ENCODE measurements around the gene PRPSAP2. TPM values are rescaled to one million over a fixed set of nuclear protein-coding genes. Genes with fewer than 3 reads are reported as not detected.

Gene PRPSAP2
- total and polyA plus RNA-seq, 2 of the 8 experiments (the other 6 are each of a cell fraction or from before 2014, with no cell fraction given): 28.7 to 50.5 TPM

GRCh38 chr17:18961634-18962493 is 103.9 kb downstream of the PRPSAP2 start:
- H3K23ac ChIP-seq (ENCODE audit: insufficient read length): no peak overlapping the region
- no peak overlapping the region for H3K4me2 ChIP-seq (ENCODE audit: insufficient read depth in 1 of 2, low read depth in 2 of 2, low read length in 2 of 2)
- CTCF ChIA-PET (ENCODE audit: partially characterized antibody): interaction anchor here (0.6 to 4.1 kb wide), 29 partner anchors 7 to 103 kb away, joined by 3 to 49 read pairs (median 6); partner anchors contain the start of gene SLC5A10
- POLR2A ChIA-PET (ENCODE audit: partially characterized antibody): interaction anchor here (1.1 to 1.7 kb wide), 2 partner anchors 40 to 63 kb away, joined by 3 to 5 read pairs; no protein-coding TSS in a partner anchor
- no peak overlapping the region for H2BK20ac ChIP-seq (ENCODE audit: low read length)
- no peak overlapping the region for H2AK5ac ChIP-seq (ENCODE audit: low read depth, low read length)
- H4K8ac ChIP-seq (ENCODE audit: extremely low read depth, insufficient read depth, low read length): no peak overlapping the region
- FAIRE-seq (no peak), DNase-seq (ENCODE audit: low read depth in 1 of 2, low spot score in 2 of 2) (no peak)
- H2BK5ac ChIP-seq (ENCODE audit: low read depth, low read length): no peak overlapping the region
- H3K27me3 ChIP-seq (replicated peaks in 1 of 4; ENCODE audit: control insufficient read depth in 3 of 4, extremely low read depth in 1 of 4, insufficient read depth in 3 of 4, low read length in 3 of 4): no peaks in the 10 kb centered on the region
- H3K9me3 ChIP-seq (ENCODE audit: insufficient read depth in 2 of 2, low read depth in 1 of 2, low read length in 1 of 2): no peaks in the 10 kb centered on the region
- no peak overlapping the region for H3K9ac ChIP-seq (replicated peaks in 1 of 4; ENCODE audit: extremely low read depth in 1 of 4, low read depth in 3 of 4, low read length in 3 of 4)
- WGBS, 2 experiments (ENCODE audit: extremely low coverage in 1 of 2, insufficient coverage in 1 of 2, insufficient read length in 1 of 2, insufficient replicate concordance in 2 of 2, low coverage in 1 of 2, low lambda C conversion rate in 2 of 2, missing lambda C conversion rate in 1 of 2): 83% methylated on average over 14 of the region's 16 CpGs; no CpG with 5 or more reads in 1 of the 2 experiments
- no peaks in the 10 kb centered on the region for H3K79me1 ChIP-seq (ENCODE audit: low read depth, low read length)
- H3K4me3 ChIP-seq (ENCODE audit: extremely low read depth in 1 of 4, insufficient read depth in 2 of 4, low read depth in 3 of 4, low read length in 4 of 4): no peak overlapping the region
- H4K5ac ChIP-seq (ENCODE audit: insufficient read length, low read depth, low read length): no peak overlapping the region
- H2BK15ac ChIP-seq (ENCODE audit: low read length): no peak overlapping the region
- no peak overlapping the region for H3K4ac ChIP-seq (replicated peaks; ENCODE audit: insufficient read length, low read depth, low read length)
- no peak overlapping the region for H2BK12ac ChIP-seq (ENCODE audit: low read depth, low read length)
- H3K79me2 ChIP-seq (ENCODE audit: control insufficient read depth in 1 of 2, insufficient read depth in 2 of 2, low read length in 2 of 2): no peaks in the 10 kb centered on the region
- no peaks in the 10 kb centered on the region for H4K20me1 ChIP-seq (replicated peaks in 1 of 2; ENCODE audit: control insufficient read depth in 1 of 2, insufficient read depth in 2 of 2, low read length in 2 of 2)
- H3K23me2 ChIP-seq (ENCODE audit: low read depth, low read length): no peaks in the 10 kb centered on the region
- H3K4me1 ChIP-seq (replicated peaks in 1 of 4; ENCODE audit: control insufficient read depth in 3 of 4, insufficient read depth in 4 of 4, low read length in 3 of 4): peaks cover 0 to 5% (median 0%) of the 10 kb centered on the region in 4 experiments; a peak in 3 of 7 replicates
- no peak overlapping the region for H3K56ac ChIP-seq (replicated peaks; ENCODE audit: insufficient read length, low read depth, low read length)
- TF ChIP-seq BRCA1 (IDR thresholded peaks at IDR 0.05; ENCODE audit: low read depth, low read length) (no peak), TAF7 (optimal IDR thresholded peaks at IDR 0.05; ENCODE audit: borderline replicate concordance, low read depth, low read length) (no peak), SP1 (IDR thresholded peaks at IDR 0.05; ENCODE audit: low read depth, low read length) (no peak)
- H3K36me3 ChIP-seq (ENCODE audit: control insufficient read depth in 2 of 4, insufficient read depth in 4 of 4, low read length in 3 of 4): no peaks in the 10 kb centered on the region
- no peak overlapping the region for H4K91ac ChIP-seq (replicated peaks; ENCODE audit: insufficient read length, low read length)
- 0 out of 2 replicates have a peak overlapping the region, but pooled peaks have one; percentile 51 for H2AFZ ChIP-seq (ENCODE audit: low read length)
- no peak overlapping the region for H3K27ac ChIP-seq (ENCODE audit: low read depth, low read length)
- H3K18ac ChIP-seq (ENCODE audit: extremely low read depth, low read length): no peak overlapping the region
- no peak overlapping the region for H3K14ac ChIP-seq (ENCODE audit: insufficient read length)
- no peak overlapping the region for H2BK120ac ChIP-seq (replicated peaks; ENCODE audit: low read depth, low read length)

All from H1 (cell line).